Middle frontal gyrus (tissue), 1 donor: ENCODE results near the gene CPA5.
"Not testable (repeated sequence)": the region's sequence is repeated elsewhere in the genome, so short reads cannot be mapped to it uniquely, and the experiment has no call there.

Experiments
- DNase-seq: peaks from one replicate; pipeline ENCODE4 v3.0.0-alpha.2; 2015; ENCODE audit warnings: low spot score; ENCODE audit errors: extremely low spot score

CPA5 gene

DNA sequence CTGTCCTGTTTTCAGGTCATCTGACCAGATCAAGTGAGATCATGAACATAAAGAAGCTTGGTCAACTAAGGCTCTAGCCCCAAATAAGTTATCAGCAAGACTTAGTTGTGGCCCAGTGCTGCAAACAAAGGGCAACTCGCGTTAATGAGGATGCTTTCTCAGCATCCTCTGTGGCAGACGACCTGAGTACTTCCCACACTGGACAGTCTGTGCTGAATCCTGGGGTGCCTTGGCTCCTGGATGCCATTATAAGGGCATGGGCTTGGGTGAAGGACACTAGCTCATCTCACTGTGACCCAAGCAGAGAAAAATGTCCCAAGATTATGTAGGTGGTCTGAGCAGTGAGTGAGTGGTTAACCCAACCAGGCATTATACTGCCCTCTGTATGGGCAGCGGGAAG, 13.9 kb downstream of the CPA5 start:
- no peak for DNase-seq

- no peak for DNase-seq
Measured at GRCh38 chr7:130359276-130359857, 14.8 kb downstream of the CPA5 start.

- no peak for DNase-seq
Measured at GRCh38 chr7:130360518-130360917, 15.9 kb downstream of the CPA5 start.

- no peak for DNase-seq
Measured at GRCh38 chr7:130361681-130362080, 17.1 kb downstream of the CPA5 start.

DNA sequence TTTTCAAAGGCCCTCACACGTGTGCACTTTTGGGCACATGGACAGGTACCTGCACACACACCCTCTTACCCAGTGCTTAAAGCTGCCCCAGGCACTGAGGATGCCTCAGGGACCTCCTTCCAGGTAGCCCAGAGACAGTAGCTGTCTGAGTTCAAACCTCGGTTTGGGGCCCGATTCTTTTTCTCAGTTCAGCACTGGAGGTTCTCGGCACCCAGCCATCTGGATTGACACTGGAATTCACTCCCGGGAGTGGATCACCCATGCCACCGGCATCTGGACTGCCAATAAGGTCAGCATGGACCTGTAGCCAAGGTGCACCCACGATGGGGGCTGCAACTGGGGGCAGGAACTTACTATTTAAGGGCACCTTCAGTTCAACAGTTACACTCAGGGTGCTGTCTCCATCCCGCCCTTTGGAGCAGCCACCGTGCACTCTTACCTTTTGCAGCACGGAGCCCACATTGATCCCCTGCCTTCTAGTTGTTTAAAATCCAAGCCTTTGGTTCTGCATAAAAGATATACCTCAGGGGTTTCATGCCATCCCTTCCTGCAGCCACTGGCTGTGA, 17.7 kb downstream of the CPA5 start:
- no peak for DNase-seq

- no peak for DNase-seq
Measured at GRCh38 chr7:130363026-130363847, 18.6 kb downstream of the CPA5 start.

DNA sequence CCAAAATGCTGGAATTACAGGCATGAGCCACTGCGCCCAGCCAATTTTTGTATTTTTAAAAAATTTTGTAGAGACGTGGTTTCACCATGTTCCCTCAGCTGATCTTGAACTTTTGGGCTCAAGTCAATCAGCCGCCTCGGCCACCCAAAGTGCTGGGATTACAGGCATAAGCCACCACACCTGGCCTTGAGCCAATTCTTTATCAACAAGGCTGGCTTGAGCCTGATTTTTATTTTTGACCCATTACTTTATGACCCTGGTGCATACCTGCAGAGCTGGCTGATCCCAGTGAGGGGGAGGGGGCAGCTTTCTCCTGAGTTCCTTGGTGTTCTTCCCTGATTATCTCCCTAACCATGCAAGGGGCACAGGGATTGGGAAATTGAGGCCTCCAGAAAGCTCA, 19.8 kb downstream of the CPA5 start:
- DNase-seq: no peak

- DNase-seq: no peak
Measured at GRCh38 chr7:130365088-130365487, 20.5 kb downstream of the CPA5 start.

- no peak for DNase-seq
Measured at GRCh38 chr7:130365511-130366441, 21.2 kb downstream of the CPA5 start.

GRCh38 chr7:130366564-130366963, 21.9 kb downstream of the CPA5 start:
- no peak for DNase-seq

DNA sequence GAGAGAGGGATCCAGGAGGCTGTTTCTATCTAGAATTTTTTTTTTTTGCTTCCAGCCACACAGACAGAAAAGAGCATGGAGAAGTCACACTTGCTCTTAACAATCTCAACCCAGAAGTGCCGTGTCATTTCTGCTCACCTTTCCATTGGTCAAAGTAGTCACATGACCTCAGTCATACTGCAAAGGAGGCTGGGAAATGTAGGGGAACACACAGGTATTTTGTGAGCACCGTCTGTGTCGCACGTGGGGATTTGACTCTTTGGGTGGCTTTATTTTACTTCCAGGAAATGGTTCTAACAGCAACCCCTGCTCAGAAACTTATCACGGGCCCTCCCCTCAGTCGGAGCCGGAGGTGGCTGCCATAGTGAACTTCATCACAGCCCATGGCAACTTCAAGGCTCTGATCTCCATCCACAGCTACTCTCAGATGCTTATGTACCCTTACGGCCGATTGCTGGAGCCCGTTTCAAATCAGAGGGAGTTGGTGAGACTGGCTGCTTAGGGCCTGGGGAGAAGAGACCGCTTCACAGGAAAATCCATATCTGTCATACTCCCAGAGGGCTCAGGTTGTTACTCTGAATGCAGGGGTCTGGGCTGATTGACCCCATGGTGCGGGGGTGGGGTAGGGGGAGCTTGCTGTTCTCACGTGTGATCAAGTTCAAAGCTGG, 22.6 kb downstream of the CPA5 start:
- no peak for DNase-seq

DNA sequence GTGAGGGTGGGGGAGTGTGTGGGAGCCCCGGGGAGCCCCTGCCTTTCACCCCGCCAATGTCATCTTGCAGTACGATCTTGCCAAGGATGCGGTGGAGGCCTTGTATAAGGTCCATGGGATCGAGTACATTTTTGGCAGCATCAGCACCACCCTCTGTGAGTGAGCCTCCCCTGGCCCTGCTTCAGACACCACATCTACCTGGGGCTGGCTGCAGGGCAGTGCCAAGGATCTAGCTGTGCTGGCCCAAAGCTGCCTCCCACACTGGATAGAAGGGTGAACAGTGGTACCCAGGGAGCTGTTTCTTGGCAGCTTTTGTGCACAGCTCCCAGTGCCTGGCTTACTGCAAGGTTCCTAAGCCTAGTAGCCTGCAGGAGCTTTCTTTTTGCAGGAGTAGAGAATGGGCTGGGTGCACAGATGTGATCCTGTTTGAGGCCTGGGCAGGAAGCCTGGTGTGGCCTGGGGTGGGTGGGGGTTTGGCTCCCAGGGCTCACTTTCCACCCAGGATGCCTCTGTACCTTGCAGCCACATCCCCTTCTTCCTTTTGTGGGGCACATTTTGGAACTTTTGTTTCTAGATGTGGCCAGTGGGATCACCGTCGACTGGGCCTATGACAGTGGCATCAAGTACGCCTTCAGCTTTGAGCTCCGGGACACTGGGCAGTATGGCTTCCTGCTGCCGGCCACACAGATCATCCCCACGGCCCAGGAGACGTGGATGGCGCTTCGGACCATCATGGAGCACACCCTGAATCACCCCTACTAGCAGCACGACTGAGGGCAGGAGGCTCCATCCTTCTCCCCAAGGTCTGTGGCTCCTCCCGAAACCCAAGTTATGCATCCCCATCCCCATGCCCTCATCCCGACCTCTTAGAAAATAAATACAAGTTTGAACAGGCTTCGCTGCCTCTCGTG, 23.5 kb downstream of the CPA5 start:
- DNase-seq: no peak

GRCh38 chr7:130369110-130369711, 24.6 kb downstream of the CPA5 start:
- DNase-seq: no peak

DNA sequence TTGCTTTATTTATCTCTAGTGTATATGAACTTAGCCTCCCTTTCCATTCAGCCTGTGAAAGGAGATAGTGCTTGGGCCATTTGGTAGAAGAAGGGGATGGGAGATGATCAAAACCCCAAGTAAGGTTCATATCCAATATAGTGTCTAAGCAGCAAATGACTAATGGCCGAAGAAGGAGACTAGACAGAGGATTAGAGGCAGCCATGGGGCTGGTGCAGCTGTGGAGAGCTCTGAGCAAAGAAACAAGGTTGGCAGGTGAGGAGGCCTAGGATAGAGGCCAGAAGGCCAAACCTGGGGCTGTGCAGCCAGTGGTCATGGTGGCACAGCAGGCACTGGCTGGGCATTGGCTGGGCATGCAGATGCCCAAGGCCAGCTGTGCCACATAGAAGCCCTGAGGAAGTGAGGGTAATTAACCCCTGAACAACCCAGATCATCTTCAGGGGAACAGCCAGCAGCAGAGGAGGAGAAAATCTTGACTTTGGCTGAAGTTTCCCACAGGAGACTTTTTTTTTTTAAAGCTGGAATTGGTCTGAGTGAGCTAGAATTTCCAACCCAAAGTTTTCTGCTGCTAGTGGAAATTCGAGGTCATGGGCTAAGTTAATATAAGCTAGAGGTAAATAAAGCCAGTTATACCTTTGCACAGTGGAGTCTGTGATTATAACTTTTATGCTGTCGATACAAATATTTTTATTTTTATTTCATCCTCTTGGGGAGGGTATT, 25.4 kb downstream of the CPA5 start:
- DNase-seq: no peak

DNA sequence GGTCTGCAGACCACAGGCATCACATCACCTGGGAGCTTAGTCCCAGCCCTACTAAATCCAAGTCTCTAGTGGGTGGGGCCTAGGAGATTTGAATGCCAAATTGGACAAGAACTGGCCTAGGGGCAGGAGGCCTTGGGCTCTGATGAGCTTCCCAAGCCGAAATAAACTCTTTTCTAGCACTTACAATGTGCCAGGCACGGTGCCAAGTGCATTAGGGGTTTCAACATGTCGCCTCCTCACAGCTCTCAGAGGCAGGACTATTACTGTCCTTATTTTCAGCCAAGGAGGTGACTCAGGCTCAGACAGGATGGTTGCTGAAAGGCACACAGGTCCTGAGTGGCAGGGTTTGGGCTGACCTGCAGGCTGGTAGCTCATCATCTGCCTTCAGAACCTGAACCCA, 26.4 kb downstream of the CPA5 start:
- no peak for DNase-seq

DNA sequence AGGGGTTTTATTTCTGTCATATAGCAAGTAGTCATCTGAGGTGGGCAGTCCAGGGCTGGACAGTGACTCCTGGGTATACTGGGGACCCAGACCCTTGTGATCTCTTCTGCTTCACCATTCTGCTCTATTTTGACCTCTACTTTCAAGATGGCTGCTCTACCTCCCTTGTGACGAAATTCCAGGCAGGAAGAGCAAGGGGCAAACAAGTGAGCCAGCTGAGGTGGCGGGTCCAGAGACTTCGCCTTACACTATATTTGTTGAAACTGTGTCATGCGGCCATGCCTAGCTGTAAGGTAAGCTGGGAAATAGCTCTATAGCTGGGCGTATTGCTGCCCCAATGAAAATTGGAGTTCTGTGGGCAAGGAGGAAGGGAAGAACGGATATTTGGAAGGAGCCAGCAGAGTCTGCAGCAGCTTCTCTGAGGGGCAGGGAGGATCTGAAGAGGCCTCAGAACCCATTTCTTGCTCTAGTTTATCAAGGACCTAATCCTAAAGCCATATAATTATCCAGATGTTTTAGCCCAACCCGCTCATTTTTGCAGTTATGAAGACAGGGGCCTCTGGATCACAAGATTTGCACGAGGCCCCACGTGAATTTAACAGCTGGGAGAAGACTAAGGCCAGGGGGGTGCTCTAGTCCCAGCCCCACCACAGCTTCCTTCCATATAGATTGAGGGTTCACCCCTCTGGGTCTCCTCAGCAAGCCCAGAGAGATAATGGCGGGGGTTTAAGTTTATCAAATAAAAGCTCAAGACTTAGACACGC, 28.0 kb downstream of the CPA5 start:
- DNase-seq: no peak

GRCh38 chr7:130374507-130374906, 29.9 kb downstream of the CPA5 start:
- DNase-seq: no peak

GRCh38 chr7:130376461-130376860, 31.8 kb downstream of the CPA5 start:
- DNase-seq: not testable (repeated sequence)
